Keratinocyte (primary cell): ENCODE data around the gene DACT3. TPM values are rescaled to one million over a fixed set of nuclear protein-coding genes. Genes with fewer than 3 reads are reported as not detected.

ENCODE experiments used
- DNase-seq: peaks from one replicate; pipeline ENCODE4 v3.0.0-alpha.2; 2011; ENCODE audit warnings: low read depth, missing footprints, low spot score
- FAIRE-seq: peaks from 2 replicates; lab custom pipeline; 2011; peaks lifted over from hg19 to GRCh38; lab: Jason Lieb, UNC
- H2AFZ ChIP-seq: 2 replicates; pipeline ENCODE4 v1.6.0; 2012; ENCODE audit warnings: low read length, control low read depth, inconsistent platforms; ENCODE audit not compliant: control insufficient read depth
- H3K27ac ChIP-seq: 2 replicates; pipeline ENCODE4 v1.5.1; 2011; ENCODE audit warnings: low read length; ENCODE audit not compliant: control insufficient read depth, insufficient read depth
- H3K27me3 ChIP-seq: 3 replicates; pipeline ENCODE4 v1.6.0; 2011; ENCODE audit warnings: low read length; ENCODE audit not compliant: control insufficient read depth, insufficient read depth; ENCODE audit errors: extremely low read depth
- H3K36me3 ChIP-seq, 2 experiments: 2 replicates in 1 of 2; 3 replicates in 1 of 2; pipeline ENCODE4 v1.5.1; 2011; ENCODE audit warnings: low read length in 2 of 2, mild to moderate bottlenecking in 1 of 2; ENCODE audit not compliant: control insufficient read depth in 2 of 2, insufficient read depth in 2 of 2; ENCODE audit errors: extremely low read depth in 1 of 2
- H3K4me1 ChIP-seq: 3 replicates; pipeline ENCODE4 v1.5.1; 2011; ENCODE audit warnings: low read length; ENCODE audit not compliant: control insufficient read depth, insufficient read depth; ENCODE audit errors: extremely low read depth
- H3K4me2 ChIP-seq: 3 replicates; pipeline ENCODE4 v1.6.0; 2011; ENCODE audit warnings: low read depth, low read length; ENCODE audit not compliant: control insufficient read depth, insufficient read depth; ENCODE audit errors: extremely low read depth
- H3K4me3 ChIP-seq, 3 experiments: fragments of 200-600 bp in 1 of 3; sonication (generic) in 1 of 3; 2 replicates in 2 of 3; 3 replicates in 1 of 3; pipeline ENCODE4 v1.5.1; 2011 to 2016; ENCODE audit warnings: low read length in 3 of 3, mild to moderate bottlenecking in 3 of 3, control low read depth in 2 of 3, inconsistent platforms in 1 of 3, low read depth in 1 of 3, mixed read lengths in 1 of 3, mixed run types in 1 of 3, moderate library complexity in 1 of 3; ENCODE audit not compliant: control insufficient read depth in 2 of 3, insufficient read depth in 2 of 3; ENCODE audit errors: extremely low read depth in 1 of 3
- H3K79me2 ChIP-seq: 2 replicates; pipeline ENCODE4 v1.6.0; 2012; ENCODE audit warnings: low read length; ENCODE audit not compliant: control insufficient read depth, insufficient read depth
- H3K9ac ChIP-seq: 3 replicates; pipeline ENCODE4 v1.6.0; 2011; ENCODE audit warnings: low read length; ENCODE audit not compliant: control insufficient read depth, insufficient read depth; ENCODE audit errors: extremely low read depth
- H3K9me1 ChIP-seq: 3 replicates; pipeline ENCODE4 v1.6.0; 2011; ENCODE audit warnings: low read length; ENCODE audit not compliant: control insufficient read depth, insufficient read depth; ENCODE audit errors: extremely low read depth
- H3K9me3 ChIP-seq: 2 replicates; pipeline ENCODE4 v1.5.1; 2012; ENCODE audit warnings: low read depth, low read length; ENCODE audit not compliant: control insufficient read depth
- H4K20me1 ChIP-seq: 3 replicates; pipeline ENCODE4 v1.6.0; 2011; ENCODE audit warnings: low read length; ENCODE audit not compliant: control insufficient read depth, insufficient read depth; ENCODE audit errors: extremely low read depth
- CTCF ChIP-seq, 3 experiments: IDR thresholded peaks in 1 of 3; conservative IDR thresholded peaks in 1 of 3; optimal IDR thresholded peaks in 1 of 3; 2 replicates in 2 of 3; 3 replicates in 1 of 3; pipeline versions ENCODE3 to v1.5.1; 2011; ENCODE audit warnings: low read length in 3 of 3, mild to moderate bottlenecking in 3 of 3, moderate library complexity in 2 of 3, control low read depth in 1 of 3, inconsistent platforms in 1 of 3; ENCODE audit not compliant: insufficient read depth in 2 of 3; ENCODE audit errors: extremely low read depth in 1 of 3
- EZH2 ChIP-seq: IDR thresholded peaks from one replicate; pipeline ENCODE4 v1.6.1; 2012; ENCODE audit warnings: inconsistent platforms, mild to moderate bottlenecking, low read length, moderate library complexity
- dilution Hi-C: fragments of 300-500 bp; cut with MboI; formaldehyde crosslinking; loops from one replicate; pipeline ENCODE4 v1.7.0; 2020; ENCODE audit warnings: low sequenced_read_pairs; ENCODE audit not compliant: extremely low pct_ligation_motif_present
- polyA plus RNA-seq, 5 experiments: library from polyadenylated mRNA; depleted of rRNA in 3 of 5; stranded (reverse) in 3 of 5; stranded (forward) in 1 of 5; unstranded in 1 of 5; fragments of >200 nt; gene quantifications; 1 replicate in 1 of 5; 2 replicates in 3 of 5; 3 replicates in 1 of 5; pipeline versions ENCODE4 v1.2.1 to v1.2.3, GENCODE V29; 2011 to 2012; ENCODE audit warnings: missing spikeins in 2 of 5, low read depth in 1 of 5, low replicate concordance in 1 of 5

The DACT3 gene
- polyA plus RNA-seq, 1 donor (not counting 4 experiments of a cell fraction or from before 2014, with no cell fraction given): 0.04 TPM

GRCh38 chr19:46685189-46685588 lies 24.2 kb upstream of the DACT3 start:
- Histone ChIP-seq H3K27me3 (no peaks in the 10 kb centered on the region), H3K36me3 (peaks cover 31 to 33% of the 10 kb centered on the region in 2 experiments), H4K20me1 (no peaks in the 10 kb centered on the region), H3K27ac (no peak overlapping the region), H3K4me3 (no peak overlapping the region), H3K9ac (no peak overlapping the region), H3K9me3 (no peaks in the 10 kb centered on the region), H3K9me1 (no peaks in the 10 kb centered on the region), H2AFZ (no peak overlapping the region), H3K4me1 (no peaks in the 10 kb centered on the region), H3K79me2 (no peaks in the 10 kb centered on the region), H3K4me2 (no peak overlapping the region)
- FAIRE-seq (no peak), DNase-seq (no peak)
- TF ChIP-seq EZH2: no peak
- no peak for TF ChIP-seq CTCF (optimal IDR thresholded peaks at IDR 0.05 in 1 of 3, IDR thresholded peaks at IDR 0.05 in 1 of 3, conservative IDR thresholded peaks at IDR 0.05 in 1 of 3; ENCODE audit: extremely low read depth in 1 of 3, insufficient read depth in 2 of 3, low read length in 3 of 3)
- dilution Hi-C loops: no loop called here

- Histone ChIP-seq H3K9ac (no peak overlapping the region), H3K4me1 (no peaks in the 10 kb centered on the region), H3K27ac (no peak overlapping the region), H3K9me3 (no peaks in the 10 kb centered on the region), H3K9me1 (no peaks in the 10 kb centered on the region), H3K4me3 (no peak overlapping the region), H3K27me3 (no peaks in the 10 kb centered on the region), H2AFZ (no peak overlapping the region), H3K4me2 (no peak overlapping the region), H3K36me3 (peaks cover 29 to 33% of the 10 kb centered on the region in 2 experiments), H4K20me1 (peaks cover 5% of the 10 kb centered on the region), H3K79me2 (no peaks in the 10 kb centered on the region)
- DNase-seq (no peak), FAIRE-seq (no peak)
- TF ChIP-seq EZH2: no peak
- no peak for TF ChIP-seq CTCF (optimal IDR thresholded peaks at IDR 0.05 in 1 of 3, IDR thresholded peaks at IDR 0.05 in 1 of 3, conservative IDR thresholded peaks at IDR 0.05 in 1 of 3; ENCODE audit: extremely low read depth in 1 of 3, insufficient read depth in 2 of 3, low read length in 3 of 3)
- dilution Hi-C loops: no loop called here
These were observed 17.2 kb upstream of the DACT3 start for GRCh38 chr19:46678110-46678732.
